T47D (cell line): Measurements from ENCODE around the gene COL28A1.

Experiments
- DNase-seq, 2 experiments: peaks; one replicate each; pipeline versions ENCODE4 v3.0.0 to v3.0.0-alpha.2; 2011 to 2012; ENCODE audit warnings: low read depth in 1 of 2, low spot score in 1 of 2
- JUND ChIP-seq: IDR thresholded peaks from 2 replicates; pipeline ENCODE4 v1.6.1; 2012; ENCODE audit warnings: low read depth
- in situ Hi-C: cut with HindIII; loops from 2 replicates; pipeline ENCODE4 v1.10.0; 2016; ENCODE audit warnings: low sequenced_read_pairs, low pct_unique_long_range_greater_than_20kb

Gene COL28A1

GRCh38 chr7:7323352-7323751 is 212.3 kb downstream of the COL28A1 start:
- in situ Hi-C loops, result no loop called here
- peak in 1 of 2 experiments; percentile 59 for DNase-seq
- no peak for TF ChIP-seq JUND

DNA sequence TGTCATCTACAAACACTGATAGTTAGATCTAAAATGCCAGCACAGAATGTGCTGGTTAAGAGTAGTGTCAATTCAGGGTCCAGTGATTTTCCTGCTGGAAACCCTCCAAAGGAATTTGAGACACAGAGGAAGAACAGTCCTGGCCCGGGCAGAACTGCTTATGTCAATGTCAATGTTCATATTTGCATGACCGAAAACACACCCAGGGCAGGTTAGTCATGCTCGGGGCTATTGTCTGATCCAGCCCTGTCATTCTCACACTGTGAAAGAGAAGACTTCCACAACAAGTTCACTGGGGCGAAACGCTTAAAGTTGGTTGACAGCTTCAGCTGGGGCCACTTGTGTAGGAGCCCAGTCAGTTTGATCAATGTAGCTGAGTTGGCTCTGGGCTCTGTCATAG is 214.0 kb downstream of the COL28A1 start:
- in situ Hi-C loops, result no loop called here
- no peak for TF ChIP-seq JUND
- peak; percentile 57 to 98 for DNase-seq

- TF ChIP-seq JUND, result no peak
- no peak for DNase-seq
- in situ Hi-C loops, result no loop called here
Measured at GRCh38 chr7:7318601-7319000, 217.1 kb downstream of the COL28A1 start.

DNA sequence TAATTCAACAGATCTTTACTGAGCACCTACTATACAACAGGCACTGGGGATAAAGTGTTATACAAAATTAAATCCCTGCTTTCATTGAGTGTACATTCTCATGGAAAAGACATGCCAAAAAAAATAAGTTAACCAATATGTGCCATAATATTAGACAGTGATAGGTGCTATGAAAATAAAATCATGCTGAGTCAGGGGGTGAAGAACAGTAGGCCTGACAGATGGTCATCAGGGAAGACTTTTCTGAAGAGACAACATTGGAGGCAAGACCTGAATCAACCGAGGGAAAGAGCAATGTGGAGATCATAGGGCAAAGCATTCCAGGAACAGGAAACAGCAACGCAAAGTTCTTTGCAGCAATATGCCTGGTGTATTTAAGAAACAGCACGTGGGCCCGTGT is 217.8 kb downstream of the COL28A1 start:
- TF ChIP-seq JUND, result no peak
- DNase-seq, result no peak
- in situ Hi-C loops, result no loop called here

DNA sequence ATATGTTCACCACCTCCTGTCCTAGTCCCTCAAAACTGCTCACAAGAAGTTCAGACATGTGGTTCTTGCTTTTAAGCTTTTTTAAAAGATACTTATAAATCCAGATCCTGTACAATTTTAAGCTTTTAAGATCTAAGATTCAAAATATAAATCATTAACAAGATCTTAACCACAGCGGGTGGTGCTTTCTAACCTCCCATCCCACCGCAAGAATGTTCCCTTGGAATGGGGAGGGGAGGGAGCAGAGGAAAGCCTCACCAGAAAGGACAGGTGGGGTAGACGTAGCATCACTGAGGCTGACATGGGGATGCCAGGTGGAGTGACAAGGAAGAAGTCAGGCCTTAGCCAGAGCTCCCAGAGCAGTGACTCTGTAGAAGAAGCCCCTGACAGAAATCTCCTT is 219.8 kb downstream of the COL28A1 start:
- TF ChIP-seq JUND, result no peak
- no peak for DNase-seq
- in situ Hi-C loops, result no loop called here

DNA sequence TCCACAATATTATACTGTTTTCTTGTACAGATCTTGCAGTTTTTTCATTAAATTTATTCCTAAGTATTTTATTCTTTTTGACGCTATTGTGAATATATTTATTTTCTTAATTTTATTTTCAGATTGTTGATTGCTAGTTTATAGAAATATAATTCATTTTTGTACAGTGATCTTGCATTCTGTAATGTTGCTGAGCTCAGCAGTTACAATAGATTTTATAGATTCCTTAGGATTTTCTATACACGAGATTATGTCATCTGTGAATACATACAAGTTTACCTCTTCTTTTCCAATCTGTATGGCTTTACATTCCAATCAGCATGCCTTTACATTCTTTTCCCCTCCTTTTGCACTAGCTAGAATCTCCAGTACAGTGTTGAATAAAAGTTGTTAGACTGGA is 223.3 kb downstream of the COL28A1 start:
- DNase-seq, result no peak
- in situ Hi-C loops, result no loop called here
- no peak for TF ChIP-seq JUND

- in situ Hi-C loops, result no loop called here
- DNase-seq, result no peak
- no peak for TF ChIP-seq JUND
Measured at GRCh38 chr7:7311001-7311400, 224.7 kb downstream of the COL28A1 start.

GRCh38 chr7:7309203-7309602 is 226.5 kb downstream of the COL28A1 start:
- DNase-seq, result no peak
- no peak for TF ChIP-seq JUND
- in situ Hi-C loops, result no loop called here
